IPS DF 6.9 (cell line): Measurements from ENCODE around the gene NTRK3.

Experiments
- DNase-seq: peaks from one replicate; pipeline ENCODE4 v3.0.0-alpha.2; 2013; ENCODE audit warnings: low read depth, low spot score
- H3K27ac ChIP-seq: one replicate; pipeline ENCODE4 v1.5.1; 2013; ENCODE audit warnings: low read length, control low read depth
- H3K27me3 ChIP-seq: 2 replicates; pipeline ENCODE4 v1.6.1; 2013; ENCODE audit warnings: mild to moderate bottlenecking, low read length; ENCODE audit not compliant: control insufficient read depth, insufficient read depth
- H3K36me3 ChIP-seq: 2 replicates; pipeline ENCODE4 v1.6.1; 2013; ENCODE audit warnings: low read length; ENCODE audit not compliant: control insufficient read depth, insufficient read depth
- H3K4me1 ChIP-seq: 2 replicates; pipeline ENCODE4 v1.6.1; 2013; ENCODE audit warnings: low read length; ENCODE audit not compliant: control insufficient read depth, insufficient read depth
- H3K4me3 ChIP-seq: 2 replicates; pipeline ENCODE4 v1.5.1; 2013; ENCODE audit warnings: mild to moderate bottlenecking, low read length
- H3K9me3 ChIP-seq: 2 replicates; pipeline ENCODE4 v1.6.1; 2013; ENCODE audit warnings: low read length, inconsistent platforms; ENCODE audit not compliant: control insufficient read depth, insufficient read depth
- WGBS: extraction: QIAGEN DNeasy Blood & Tissue Kit; methylation state at CpG from one replicate; pipeline ENCODE4 v1.1.7; 2013; ENCODE audit warnings: mixed read lengths, missing lambda C conversion rate; ENCODE audit not compliant: insufficient read length, insufficient coverage; 5-methylcytosine and 5-hydroxymethylcytosine counted together

NTRK3 gene

DNA sequence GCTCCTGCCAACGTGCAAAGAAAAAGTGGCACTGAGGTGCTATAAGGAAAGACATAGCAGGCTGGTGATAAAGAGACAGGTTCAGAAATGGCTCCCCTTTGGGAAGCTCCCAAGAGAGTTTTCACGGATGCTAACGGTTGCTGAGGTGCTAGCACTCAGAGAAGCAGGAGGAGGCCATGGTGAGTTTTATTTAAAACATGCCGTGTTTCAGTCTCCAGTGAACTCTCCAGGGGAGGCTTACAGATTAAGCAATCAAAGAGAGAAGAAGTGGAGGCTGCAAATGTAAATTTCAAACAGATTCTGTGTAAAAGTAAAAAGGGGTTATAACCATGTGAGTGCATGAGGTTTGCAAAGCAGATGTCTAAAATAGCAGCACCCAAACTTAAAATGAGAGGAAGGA is 346.2 kb downstream of the NTRK3 start:
- no CpG with 5 or more reads among the region's 4 CpGs for WGBS
- H3K27ac ChIP-seq = no peak overlapping the region

DNA sequence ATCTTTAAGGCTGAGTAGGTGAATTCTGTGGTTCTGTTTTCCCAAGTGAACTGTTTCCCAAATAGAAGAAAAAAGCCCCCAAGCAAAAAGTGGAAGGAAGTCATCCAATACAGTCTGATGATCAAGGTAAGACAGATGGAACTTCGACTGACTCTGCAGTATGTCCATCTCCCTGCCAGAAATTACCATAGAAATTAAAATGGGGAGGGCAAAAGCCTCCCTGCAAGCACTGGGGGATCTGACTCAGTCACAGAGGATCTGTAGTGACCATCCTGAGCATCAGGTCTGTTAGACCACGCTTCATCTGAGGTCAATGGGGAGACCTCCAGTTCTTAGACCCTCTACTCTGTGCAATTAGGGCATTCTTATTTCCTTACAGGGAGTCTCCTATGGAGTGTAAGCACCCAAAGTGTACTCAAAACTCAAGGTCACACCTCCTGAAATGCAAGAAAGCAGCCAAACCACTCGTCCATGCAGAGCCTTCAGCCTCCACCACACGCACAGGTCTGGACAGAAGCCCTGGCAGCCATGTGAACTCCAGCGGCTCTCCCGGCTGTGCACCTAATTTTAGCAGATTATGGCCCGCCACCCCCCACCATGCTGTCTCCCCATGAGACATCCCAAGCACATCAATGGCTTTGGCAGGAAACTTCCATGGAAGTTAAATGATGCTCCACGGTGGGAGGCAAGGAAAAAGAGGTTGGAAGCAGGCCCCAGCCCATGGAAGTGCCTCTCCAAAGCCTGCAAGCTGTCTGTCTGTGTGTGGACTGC is 348.7 kb downstream of the NTRK3 start:
- no CpG with 5 or more reads among the region's 8 CpGs for WGBS
- H3K27ac ChIP-seq = no peak overlapping the region
- H3K4me1 ChIP-seq = no peaks in the 10 kb centered on the region
- no peak overlapping the region for H3K4me3 ChIP-seq
- no peaks in the 10 kb centered on the region for H3K36me3 ChIP-seq
- no peaks in the 10 kb centered on the region for H3K9me3 ChIP-seq
- no peaks in the 10 kb centered on the region for H3K27me3 ChIP-seq
- DNase-seq = no peak

More for the DNA sequence above, 346.2 kb downstream of the NTRK3 start:
- H3K9me3 ChIP-seq = no peaks in the 10 kb centered on the region
- no peaks in the 10 kb centered on the region for H3K27me3 ChIP-seq
- H3K4me1 ChIP-seq = no peaks in the 10 kb centered on the region
- no peak overlapping the region for H3K4me3 ChIP-seq
- H3K36me3 ChIP-seq = no peaks in the 10 kb centered on the region
- no peak for DNase-seq

DNA sequence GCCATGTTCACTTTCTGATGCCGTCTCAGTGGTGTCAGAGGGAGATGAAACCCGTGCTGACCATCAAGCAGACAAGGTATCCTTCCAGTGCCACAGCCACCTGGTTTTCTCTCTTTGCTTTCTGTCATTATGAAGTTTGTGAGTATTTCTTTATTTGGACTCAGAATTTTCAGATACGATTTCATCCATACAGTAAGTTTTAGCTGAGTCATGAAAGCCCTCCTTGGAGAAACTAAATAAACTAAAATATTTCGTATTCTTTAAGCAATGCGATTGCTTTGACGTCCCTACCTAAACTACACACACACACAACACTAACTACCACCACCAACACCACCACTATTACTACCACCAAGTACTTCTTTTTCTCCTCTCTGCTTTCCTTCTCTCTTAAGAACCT is 350.1 kb downstream of the NTRK3 start:
- Histone ChIP-seq H3K27me3 (no peaks in the 10 kb centered on the region), H3K4me3 (no peak overlapping the region), H3K36me3 (no peaks in the 10 kb centered on the region), H3K27ac (no peak overlapping the region), H3K4me1 (no peaks in the 10 kb centered on the region), H3K9me3 (no peaks in the 10 kb centered on the region)
- WGBS = 100% methylated on average over 3 of the region's 6 CpGs
- DNase-seq = no peak

DNA sequence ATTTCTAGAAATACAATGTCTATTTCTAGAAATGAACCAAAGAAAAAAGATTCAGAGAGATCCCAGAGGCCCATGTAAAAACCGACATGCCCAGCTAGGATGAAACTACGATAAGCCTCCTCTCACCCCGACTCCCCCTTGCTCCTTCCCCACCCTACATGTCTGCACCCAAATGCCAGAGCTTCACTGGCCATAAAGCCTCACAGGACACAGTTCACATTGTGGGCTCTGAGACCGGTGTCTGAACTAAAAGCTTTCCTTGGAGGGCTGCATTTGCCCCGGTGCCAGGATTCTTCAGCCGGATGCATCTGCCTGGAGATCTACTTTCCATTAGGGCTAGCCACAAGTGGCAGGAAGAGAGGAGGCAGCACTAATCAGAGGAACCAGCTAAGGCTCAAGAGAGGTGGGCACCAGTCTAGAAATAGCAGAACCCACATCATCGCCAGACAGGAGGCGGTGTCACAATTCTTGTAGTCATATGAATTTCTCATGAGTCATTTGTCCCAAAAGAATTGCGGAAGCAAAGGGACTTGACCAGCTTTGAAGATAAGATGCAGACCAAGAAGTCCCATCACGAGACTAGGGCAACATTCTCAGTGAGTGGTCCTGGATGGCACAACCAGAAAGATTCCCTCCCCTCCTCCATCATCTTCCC is 353.6 kb downstream of the NTRK3 start:
- no peaks in the 10 kb centered on the region for H3K4me1 ChIP-seq
- whole genome bisulfite sequencing = no CpG with 5 or more reads among the region's 10 CpGs
- no peaks in the 10 kb centered on the region for H3K36me3 ChIP-seq
- no peak overlapping the region for H3K4me3 ChIP-seq
- DNase-seq = no peak
- H3K9me3 ChIP-seq = no peaks in the 10 kb centered on the region
- no peak overlapping the region for H3K27ac ChIP-seq
- no peaks in the 10 kb centered on the region for H3K27me3 ChIP-seq

DNA sequence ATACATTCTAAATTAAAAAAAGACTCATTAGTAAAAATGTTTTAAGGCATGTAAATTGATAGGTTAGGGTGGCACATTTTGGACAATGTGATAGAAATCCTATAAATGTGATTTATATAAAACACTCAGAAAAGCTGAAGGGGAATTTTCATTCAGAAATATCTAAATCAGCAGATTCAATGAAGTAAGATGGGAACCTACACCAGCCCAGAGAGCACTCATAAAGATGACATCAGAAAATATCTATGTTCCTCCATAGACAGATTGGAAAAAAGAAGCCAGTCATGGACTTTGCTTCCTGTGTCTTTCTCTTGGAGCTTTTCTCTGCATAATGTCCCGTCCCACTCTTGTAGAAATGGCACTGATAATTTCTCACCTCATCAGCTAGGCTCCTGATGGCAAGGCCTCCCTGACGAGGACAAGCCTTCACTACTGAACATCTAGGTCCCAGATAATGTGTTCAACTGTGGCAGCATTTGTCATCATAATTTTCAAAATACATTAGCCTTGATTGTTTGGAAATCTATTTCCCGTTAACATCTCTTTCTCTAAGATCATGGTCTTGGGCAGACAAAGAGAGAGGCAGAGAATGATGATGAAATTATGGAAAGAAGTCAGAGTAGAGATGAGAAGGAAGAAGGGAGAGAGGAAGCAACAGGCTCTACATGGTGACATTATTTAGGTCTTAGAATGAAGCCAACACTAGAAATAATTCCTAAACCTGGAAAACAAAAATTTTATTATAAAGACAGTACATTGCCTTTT is 354.4 kb downstream of the NTRK3 start:
- DNase-seq = no peak
- H3K27ac ChIP-seq = no peak overlapping the region

DNA sequence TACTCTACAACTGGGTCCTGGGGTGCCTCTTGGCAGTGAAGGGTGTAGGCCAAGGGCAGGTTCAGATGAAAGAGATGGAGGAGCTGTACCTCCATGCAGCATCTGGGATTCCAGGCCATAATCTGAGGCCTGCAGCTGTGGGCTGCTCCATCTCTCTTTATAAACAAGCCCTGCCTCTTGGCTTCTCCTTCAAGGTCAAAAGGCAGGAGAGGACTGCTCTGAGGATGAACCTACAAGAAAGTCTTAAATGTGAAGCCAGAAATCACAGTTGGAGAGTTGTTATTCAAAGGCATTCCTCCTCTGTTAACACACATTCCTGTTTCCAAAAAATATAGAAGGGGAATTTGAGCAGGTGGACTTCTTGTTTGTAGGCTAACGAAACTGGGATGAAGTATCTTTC is 355.5 kb downstream of the NTRK3 start:
- no CpG with 5 or more reads among the region's 1 CpG for WGBS
- H3K27ac ChIP-seq = no peak overlapping the region
- no peaks in the 10 kb centered on the region for H3K4me1 ChIP-seq

More for the DNA sequence above, 354.4 kb downstream of the NTRK3 start:
- no peak overlapping the region for H3K4me3 ChIP-seq
- H3K36me3 ChIP-seq = no peaks in the 10 kb centered on the region
- no peaks in the 10 kb centered on the region for H3K27me3 ChIP-seq
- H3K9me3 ChIP-seq = no peaks in the 10 kb centered on the region
- WGBS = no CpG with 5 or more reads among the region's 3 CpGs
- H3K4me1 ChIP-seq = no peaks in the 10 kb centered on the region

DNA sequence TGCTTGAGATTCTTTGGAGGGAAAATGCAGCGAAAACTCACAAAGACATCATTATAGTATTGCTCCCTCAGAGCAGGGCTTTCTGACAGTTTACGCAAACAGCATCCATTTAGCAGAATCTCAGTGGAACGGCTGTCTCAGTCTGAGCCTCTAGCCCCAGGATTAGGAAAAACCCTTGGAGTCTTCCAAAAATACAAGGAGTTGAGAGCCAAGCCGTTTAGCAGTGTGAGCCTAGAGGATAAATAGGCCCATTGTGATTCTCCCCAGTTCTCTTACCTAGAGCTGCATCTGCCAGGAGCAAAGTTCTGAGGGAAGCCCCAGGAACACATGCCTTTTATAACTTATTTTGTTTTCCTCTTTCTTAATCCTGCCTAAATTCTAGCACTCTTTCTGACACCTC is 359.6 kb downstream of the NTRK3 start:
- no peak for DNase-seq
- no peak overlapping the region for H3K27ac ChIP-seq
- WGBS = no CpG with 5 or more reads among the region's 4 CpGs
- H3K36me3 ChIP-seq = no peaks in the 10 kb centered on the region
- no peaks in the 10 kb centered on the region for H3K4me1 ChIP-seq
- H3K27me3 ChIP-seq = no peaks in the 10 kb centered on the region
- no peak overlapping the region for H3K4me3 ChIP-seq
- no peaks in the 10 kb centered on the region for H3K9me3 ChIP-seq

More for the DNA sequence above, 355.5 kb downstream of the NTRK3 start:
- no peaks in the 10 kb centered on the region for H3K27me3 ChIP-seq
- no peak for DNase-seq
- no peaks in the 10 kb centered on the region for H3K36me3 ChIP-seq
- H3K9me3 ChIP-seq = no peaks in the 10 kb centered on the region
- H3K4me3 ChIP-seq = no peak overlapping the region

DNA sequence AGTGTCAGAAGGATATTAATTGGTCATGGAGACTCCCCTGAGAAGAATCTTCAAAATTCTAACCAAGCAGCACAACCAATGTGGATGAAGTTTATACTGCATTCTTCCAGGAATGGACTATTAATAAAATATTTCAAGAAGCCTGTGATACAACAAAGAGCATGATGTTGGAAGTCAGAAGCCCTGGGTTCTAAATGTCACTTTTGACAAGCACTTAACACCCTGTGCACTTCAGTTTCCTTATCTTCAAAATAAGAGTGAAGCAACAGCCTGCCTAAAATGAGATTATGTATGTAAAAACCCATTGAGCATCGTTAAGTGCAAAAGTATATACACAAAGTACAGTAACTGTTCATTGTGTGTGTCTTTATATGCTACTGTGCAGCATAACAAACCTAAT is 369.4 kb downstream of the NTRK3 start:
- no peak overlapping the region for H3K27ac ChIP-seq
- WGBS = no CpG with 5 or more reads among the region's 1 CpG
- H3K36me3 ChIP-seq = no peaks in the 10 kb centered on the region
- H3K4me3 ChIP-seq = no peak overlapping the region
- no peaks in the 10 kb centered on the region for H3K27me3 ChIP-seq
- H3K9me3 ChIP-seq = no peaks in the 10 kb centered on the region
- H3K4me1 ChIP-seq = no peaks in the 10 kb centered on the region; the same call in 1 of the 2 replicates
- DNase-seq = no peak

DNA sequence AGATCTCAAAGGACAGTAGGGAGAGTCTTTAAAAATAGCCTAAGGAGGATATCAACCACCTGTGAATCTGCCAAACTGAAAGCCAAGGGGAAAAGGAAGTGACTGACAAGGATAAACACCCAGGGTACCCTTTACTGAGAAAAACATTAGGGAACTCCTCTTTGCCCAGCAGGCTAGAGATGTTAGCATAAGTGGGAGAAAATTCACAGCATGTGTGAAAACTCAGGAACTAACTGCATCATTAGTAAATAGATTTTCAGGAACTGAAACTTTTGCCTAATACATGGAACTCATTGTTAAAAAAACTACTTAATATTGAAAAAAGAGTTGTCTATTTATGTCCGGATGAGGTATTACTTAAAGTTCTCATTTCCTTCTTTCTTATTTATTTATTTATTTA is 375.5 kb downstream of the NTRK3 start:
- H3K4me1 ChIP-seq = no peaks in the 10 kb centered on the region
- no peaks in the 10 kb centered on the region for H3K27me3 ChIP-seq
- no peak overlapping the region for H3K27ac ChIP-seq
- no peaks in the 10 kb centered on the region for H3K9me3 ChIP-seq
- no peak overlapping the region for H3K4me3 ChIP-seq
- DNase-seq = no peak
- no peaks in the 10 kb centered on the region for H3K36me3 ChIP-seq
- no CpG with 5 or more reads among the region's 1 CpG for WGBS

DNA sequence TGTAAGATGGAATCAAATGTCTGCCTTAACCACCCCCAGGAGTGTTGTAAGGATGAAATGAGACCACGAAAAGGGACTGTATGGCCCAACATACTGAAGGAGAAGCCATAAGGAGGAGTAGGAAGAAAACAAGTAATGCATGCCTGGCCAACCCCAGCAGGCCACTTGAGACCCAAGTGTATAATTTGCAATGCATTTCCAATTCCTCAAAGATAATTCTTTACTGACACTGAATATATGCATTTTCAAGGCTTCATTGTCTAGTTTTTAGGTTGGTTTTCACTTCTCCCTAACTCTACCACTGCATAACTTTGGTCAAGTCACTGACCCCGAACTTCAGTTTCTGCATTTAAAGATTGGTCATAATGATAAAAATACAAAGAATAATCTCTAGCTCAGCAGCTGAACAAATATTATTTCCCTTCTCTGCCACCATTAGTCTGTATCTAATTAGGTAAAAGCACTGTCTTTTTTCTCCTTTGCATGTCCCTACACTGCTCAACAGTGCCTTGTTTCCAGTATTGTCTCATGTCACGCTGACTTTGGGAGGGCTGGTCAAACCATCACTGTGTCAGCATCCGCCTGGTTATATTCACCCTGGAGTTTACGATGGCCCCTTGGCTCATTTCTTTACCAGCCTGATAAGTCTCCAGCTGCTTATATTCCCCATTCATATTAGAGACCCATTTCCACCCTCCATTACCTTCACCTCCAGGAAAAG is 378.6 kb downstream of the NTRK3 start:
- no peak for DNase-seq
- Histone ChIP-seq H3K9me3 (no peaks in the 10 kb centered on the region), H3K27ac (no peak overlapping the region)

More for the DNA sequence above, 378.6 kb downstream of the NTRK3 start:
- WGBS = no CpG with 5 or more reads among the region's 5 CpGs
- Histone ChIP-seq H3K4me3 (no peak overlapping the region), H3K36me3 (no peaks in the 10 kb centered on the region), H3K27me3 (no peaks in the 10 kb centered on the region), H3K4me1 (no peaks in the 10 kb centered on the region)
